Aorta (tissue), 5 donors: ENCODE data around the gene SCLT1. TPM values are rescaled to one million over a fixed set of nuclear protein-coding genes. Genes with fewer than 3 reads are reported as not detected.

Experiments used
- ATAC-seq: fragments of 200-7000 bp; cut with Tn5 transposase; one replicate; pipeline ENCODE4 v1.9.1; 2022; ENCODE audit warnings: moderate library complexity; ENCODE audit not compliant: low FRiP score
- DNase-seq, 2 donors: peaks; one replicate each; pipeline ENCODE4 v3.0.0-alpha.2; 2020
- H3K27ac ChIP-seq, 2 donors: one replicate each; pipeline ENCODE4 v1.5.1; 2013; ENCODE audit warnings: low read length in 2 of 2, mild to moderate bottlenecking in 2 of 2, moderate library complexity in 2 of 2, control low read depth in 1 of 2, inconsistent platforms in 1 of 2, low read depth in 1 of 2
- H3K27me3 ChIP-seq, 2 donors: one replicate each; pipeline ENCODE4 v1.6.1; 2013; ENCODE audit warnings: control low read depth in 1 of 2, low read length in 1 of 2, mild to moderate bottlenecking in 1 of 2, moderate library complexity in 1 of 2; ENCODE audit not compliant: insufficient read depth in 2 of 2, control insufficient read depth in 1 of 2
- H3K36me3 ChIP-seq, 2 donors: one replicate each; pipeline ENCODE4 v1.6.1; 2013; ENCODE audit warnings: control low read depth in 1 of 2, low read length in 1 of 2, mild to moderate bottlenecking in 1 of 2; ENCODE audit not compliant: insufficient read depth in 2 of 2, control insufficient read depth in 1 of 2
- H3K4me1 ChIP-seq, 2 donors: one replicate each; pipeline ENCODE4 v1.6.1; 2013; ENCODE audit warnings: low read length in 2 of 2, control low read depth in 1 of 2, mild to moderate bottlenecking in 1 of 2, moderate library complexity in 1 of 2; ENCODE audit not compliant: insufficient read depth in 2 of 2, control insufficient read depth in 1 of 2
- H3K4me3 ChIP-seq, 2 donors: one replicate each; pipeline ENCODE4 v1.5.1; 2013; ENCODE audit warnings: low read length in 2 of 2, control low read depth in 1 of 2, mild to moderate bottlenecking in 1 of 2
- H3K9me3 ChIP-seq: one replicate; pipeline ENCODE4 v1.6.1; 2013; ENCODE audit warnings: mild to moderate bottlenecking, low read length; ENCODE audit not compliant: control insufficient read depth
- WGBS, 2 donors: extraction: QIAGEN DNeasy Blood & Tissue Kit; methylation state at CpG; one replicate each; pipeline ENCODE4 v1.1.7; 2013; 5-methylcytosine and 5-hydroxymethylcytosine counted together
- intact Hi-C, 2 donors: fragments of 100-400 bp; cut with DNase I; formaldehyde crosslinking; loops; one replicate each; pipeline versions ENCODE4 v1.14.2 to v1.15.0; 2022
- polyA plus RNA-seq, 2 donors: library from polyadenylated mRNA; stranded (reverse); fragments of 200-250 nt; gene quantifications; one replicate each; pipeline ENCODE4 v1.2.3, GENCODE V29; 2013
- total RNA-seq, 2 donors: library from RNA; stranded (reverse); fragmentation: NEBNext Ultra II Directional; extraction: Animal tissue kit (Norgen Biotek cat#: 25700); gene quantifications; one replicate each; pipeline ENCODE4 v1.2.1, GENCODE V29; 2021
- donor health status: healthy with polysubstance abuse.
- donor health status: Bipolar disorder and iron deficiency.
- donor health status: DM: no; HTN: no; CAD: no.
- donor health status: DM: no; HTN: no; CAD: no.
- donor health status: DM: yes; HTN: yes; CAD: no.

The SCLT1 gene
- total and polyA plus RNA-seq, 4 donors = 3.1 to 19.8 (median 9.8) TPM

- Histone ChIP-seq H3K27me3 (no peaks in the 10 kb centered on the region), H3K4me3 (no peak overlapping the region), H3K9me3 (no peaks in the 10 kb centered on the region), H3K4me1 (no peaks in the 10 kb centered on the region), H3K27ac (no peak overlapping the region), H3K36me3 (peaks cover 4 to 5% of the 10 kb centered on the region in 2 donors)
- 91 to 97% methylated on average over 7 of the region's 7 CpGs for WGBS, 2 donors
- ATAC-seq (no peak), DNase-seq (no peak)
- intact Hi-C loops = no loop called here
Observed at GRCh38 chr4:128847082-128847724, 246.1 kb downstream of the SCLT1 start.

- Histone ChIP-seq H3K9me3 (no peaks in the 10 kb centered on the region), H3K27me3 (no peaks in the 10 kb centered on the region), H3K27ac (no peak overlapping the region), H3K36me3 (peaks cover 3 to 4% of the 10 kb centered on the region in 2 donors), H3K4me3 (no peak overlapping the region), H3K4me1 (no peaks in the 10 kb centered on the region)
- no peak for ATAC-seq
- intact Hi-C loops = no loop called here
- WGBS, 2 donors = 86 to 92% methylated on average over 4 of the region's 4 CpGs
- no peak for DNase-seq
Observed at GRCh38 chr4:128846063-128846462, 247.3 kb downstream of the SCLT1 start.

DNA sequence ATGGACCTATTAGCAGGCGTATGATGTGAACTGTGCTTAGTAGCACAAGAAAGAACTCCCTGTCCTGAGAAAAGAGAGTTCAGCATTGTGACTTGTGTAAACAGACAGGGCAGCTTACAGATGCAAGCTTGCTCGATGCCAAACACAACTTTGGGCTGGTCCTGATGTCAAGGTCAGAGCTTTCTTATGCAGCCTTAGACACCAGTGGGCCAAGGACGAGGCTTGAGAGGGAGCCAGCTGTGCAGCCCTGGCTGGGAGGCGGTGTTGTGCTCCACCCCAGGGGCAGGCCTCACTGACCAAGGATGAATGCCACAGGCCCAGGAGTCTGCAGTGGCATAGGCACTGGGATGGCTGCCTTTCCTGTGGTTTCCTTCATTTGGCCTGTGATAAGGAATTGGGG is 248.4 kb downstream of the SCLT1 start:
- Histone ChIP-seq H3K4me1 (no peaks in the 10 kb centered on the region), H3K27me3 (no peaks in the 10 kb centered on the region), H3K27ac (no peak overlapping the region), H3K9me3 (no peaks in the 10 kb centered on the region), H3K4me3 (no peak overlapping the region), H3K36me3 (peaks cover 3 to 4% of the 10 kb centered on the region in 2 donors)
- ATAC-seq (peak; percentile 65), DNase-seq (no peak)
- WGBS, 2 donors = 32 to 34% methylated on average over 4 of the region's 4 CpGs
- intact Hi-C loops = no loop called here

GRCh38 chr4:128841402-128841801 is 251.9 kb downstream of the SCLT1 start:
- 93 to 98% methylated on average over 2 of the region's 2 CpGs for WGBS, 2 donors
- Histone ChIP-seq H3K4me1 (no peaks in the 10 kb centered on the region), H3K27ac (no peak overlapping the region)

GRCh38 chr4:128840711-128841318 is 252.5 kb downstream of the SCLT1 start:
- H3K4me1 ChIP-seq = no peaks in the 10 kb centered on the region
- intact Hi-C loops = no loop called here
- WGBS, 2 donors = 66 to 83% methylated on average over 2 of the region's 2 CpGs

More at GRCh38 chr4:128841402-128841801, 251.9 kb downstream of the SCLT1 start:
- ATAC-seq (no peak), DNase-seq (no peak)
- H3K27me3 ChIP-seq = no peaks in the 10 kb centered on the region
- H3K4me3 ChIP-seq = no peak overlapping the region
- intact Hi-C loops = no loop called here
- no peaks in the 10 kb centered on the region for H3K36me3 ChIP-seq
- no peaks in the 10 kb centered on the region for H3K9me3 ChIP-seq

GRCh38 chr4:128837679-128838078 is 255.7 kb downstream of the SCLT1 start:
- Histone ChIP-seq H3K4me1 (peaks cover 0 to 2% of the 10 kb centered on the region in 2 donors), H3K4me3 (no peak overlapping the region), H3K27me3 (no peaks in the 10 kb centered on the region), H3K36me3 (peaks cover 0 to 2% of the 10 kb centered on the region in 2 donors), H3K27ac (no peak overlapping the region), H3K9me3 (no peaks in the 10 kb centered on the region)
- WGBS, 2 donors = 96 to 97% methylated on average over 3 of the region's 3 CpGs
- intact Hi-C loops = no loop called here
- no peak for ATAC-seq
- DNase-seq = no peak

More at GRCh38 chr4:128840711-128841318, 252.5 kb downstream of the SCLT1 start:
- Histone ChIP-seq H3K36me3 (no peaks in the 10 kb centered on the region), H3K4me3 (no peak overlapping the region), H3K9me3 (no peaks in the 10 kb centered on the region), H3K27me3 (no peaks in the 10 kb centered on the region), H3K27ac (no peak overlapping the region)
- DNase-seq = no peak
- ATAC-seq = no peak

- H3K27me3 ChIP-seq = no peaks in the 10 kb centered on the region
- H3K4me1 ChIP-seq = peaks cover 0 to 2% of the 10 kb centered on the region in 2 donors
- ATAC-seq (no peak), DNase-seq (no peak)
- H3K27ac ChIP-seq = no peak overlapping the region
- H3K36me3 ChIP-seq = peaks cover 0 to 3% of the 10 kb centered on the region in 2 donors
- 98% methylated on average over 2 of the region's 2 CpGs for WGBS, 2 donors
- no peaks in the 10 kb centered on the region for H3K9me3 ChIP-seq
- no peak overlapping the region for H3K4me3 ChIP-seq
- intact Hi-C loops = no loop called here
Observed at GRCh38 chr4:128837198-128837597, 256.1 kb downstream of the SCLT1 start.

GRCh38 chr4:128835498-128836222 is 257.7 kb downstream of the SCLT1 start:
- peaks cover 2 to 7% of the 10 kb centered on the region in 2 donors for H3K4me1 ChIP-seq
- 10 to 12% methylated on average over 8 of the region's 8 CpGs for WGBS, 2 donors
- ATAC-seq (peak; percentile 89), DNase-seq (peak in 1 of 2 donors; percentile 76)
- peaks cover 0 to 3% of the 10 kb centered on the region in 2 donors for H3K36me3 ChIP-seq
- H3K4me3 ChIP-seq = no peak overlapping the region
- H3K27ac ChIP-seq = peak overlapping the region in 1 of 2 donors; percentile 71
- intact Hi-C loops = no loop called here
- no peaks in the 10 kb centered on the region for H3K27me3 ChIP-seq
- no peaks in the 10 kb centered on the region for H3K9me3 ChIP-seq
